ENCODE data around the gene FGF22.

GRCh38 chr19:592101-592500 is 47.6 kb upstream of the FGF22 start:
- TF ChIP-seq POLR2A (IDR thresholded peaks at IDR 0.05) (no peak), EP300 (IDR thresholded peaks at IDR 0.05) (no peak), CTCF (IDR thresholded peaks at IDR 0.05) (no peak)

Data from tibial nerve (tissue), 4 donors.